DOHH2 (cell line): Measurements from ENCODE around the gene CAPZA2.
A peak's percentile ranks its signal among the peaks of the same experiment; 100 is the strongest.

Source experiments
- H3F3A ChIP-seq: fragments of 200-600 bp; sonication (generic), shearing (Covaris generic); 2 replicates; pipeline ENCODE4 v1.6.0; 2016; ENCODE audit warnings: antibody characterized with exemption, mild to moderate bottlenecking; ENCODE audit not compliant: control insufficient read depth, insufficient read depth
- H3K27ac ChIP-seq: fragments of 200-600 bp; sonication (generic); 2 replicates; pipeline ENCODE4 v1.5.1; 2014; ENCODE audit warnings: low read depth, mild to moderate bottlenecking, low read length, moderate library complexity
- H3K27me3 ChIP-seq: fragments of 200-600 bp; sonication (generic); 2 replicates; pipeline ENCODE4 v1.6.1; 2014; ENCODE audit warnings: mild to moderate bottlenecking, low read length, mixed read lengths; ENCODE audit not compliant: control insufficient read depth
- H3K36me3 ChIP-seq: fragments of 200-600 bp; sonication (generic); 2 replicates; pipeline ENCODE4 v1.6.1; 2014; ENCODE audit warnings: mild to moderate bottlenecking, low read length, moderate library complexity, mixed read lengths; ENCODE audit not compliant: control insufficient read depth
- H3K4me1 ChIP-seq: fragments of 200-600 bp; sonication (generic); 2 replicates; pipeline ENCODE4 v1.6.1; 2014; ENCODE audit warnings: mild to moderate bottlenecking, low read length, mixed read lengths; ENCODE audit not compliant: control insufficient read depth
- H3K4me2 ChIP-seq: fragments of 200-600 bp; sonication (generic); 2 replicates; pipeline ENCODE4 v1.6.0; 2014; ENCODE audit warnings: mild to moderate bottlenecking, low read length, moderate library complexity
- H3K4me3 ChIP-seq: fragments of 200-600 bp; sonication (generic); 2 replicates; pipeline ENCODE4 v1.5.1; 2014; ENCODE audit warnings: mild to moderate bottlenecking, low read length, mixed read lengths
- H3K79me2 ChIP-seq: fragments of 200-600 bp; sonication (generic); 2 replicates; pipeline ENCODE4 v1.6.1; 2014; ENCODE audit warnings: mild to moderate bottlenecking, low read length, mixed read lengths; ENCODE audit not compliant: control insufficient read depth
- H3K9me2 ChIP-seq: fragments of 200-600 bp; sonication (generic); replicated peaks from 2 replicates; pipeline ENCODE4 v1.6.1; 2014; ENCODE audit warnings: mild to moderate bottlenecking, low read length, mixed read lengths; ENCODE audit not compliant: control insufficient read depth
- H3K9me3 ChIP-seq: fragments of 200-600 bp; sonication (generic); 2 replicates; pipeline ENCODE4 v1.6.1; 2014; ENCODE audit warnings: antibody characterized with exemption, low read length, mixed read lengths; ENCODE audit not compliant: control insufficient read depth, insufficient read depth
- H4K20me1 ChIP-seq: fragments of 200-600 bp; sonication (generic); 2 replicates; pipeline ENCODE4 v1.6.0; 2014; ENCODE audit warnings: low read depth, mild to moderate bottlenecking, antibody characterized with exemption, low read length, moderate library complexity; ENCODE audit not compliant: control insufficient read depth, insufficient read depth
- CTCF ChIP-seq: fragments of 200-600 bp; sonication (generic); IDR thresholded peaks from one replicate; pipeline ENCODE4 v1.5.1; 2014; ENCODE audit warnings: antibody characterized with exemption, mild to moderate bottlenecking, low read depth, low read length; ENCODE audit not compliant: poor library complexity, severe bottlenecking
- EZH2phosphoT487 ChIP-seq: fragments of 200-600 bp; sonication (generic); IDR thresholded peaks from 2 replicates; pipeline ENCODE4 v1.6.1; 2017; ENCODE audit warnings: borderline replicate concordance, mild to moderate bottlenecking, antibody characterized with exemption, low read length, moderate library complexity, mixed read lengths

The CAPZA2 gene

GRCh38 chr7:116859323-116859722 is 3.1 kb upstream of the CAPZA2 start:
- no peaks in the 10 kb centered on the region for H3F3A ChIP-seq
- H3K9me2 ChIP-seq: no peaks in the 10 kb centered on the region
- H3K27me3 ChIP-seq: peaks cover 14% of the 10 kb centered on the region; the same call in 1 of the 2 replicates
- peaks cover 15% of the 10 kb centered on the region for H3K4me1 ChIP-seq
- peaks cover 20% of the 10 kb centered on the region for H3K79me2 ChIP-seq
- H3K9me3 ChIP-seq: no peaks in the 10 kb centered on the region
- H3K27ac ChIP-seq: no peak overlapping the region
- no peak overlapping the region for H3K4me3 ChIP-seq
- H3K4me2 ChIP-seq: no peak overlapping the region
- TF ChIP-seq EZH2phosphoT487 (no peak), CTCF (no peak)
- H3K36me3 ChIP-seq: peaks cover 3% of the 10 kb centered on the region; the same call in 1 of the 2 replicates
- H4K20me1 ChIP-seq: peaks cover 13% of the 10 kb centered on the region

GRCh38 chr7:116861717-116862116 is 670 bp upstream of the CAPZA2 start:
- Histone ChIP-seq H3K4me2 (peak overlapping the region; percentile 75), H4K20me1 (peaks cover 17% of the 10 kb centered on the region), H3K36me3 (peaks cover 7% of the 10 kb centered on the region; the same call in 1 of the 2 replicates), H3K4me1 (peaks cover 27% of the 10 kb centered on the region), H3K79me2 (peaks cover 43% of the 10 kb centered on the region), H3F3A (no peaks in the 10 kb centered on the region), H3K9me3 (no peaks in the 10 kb centered on the region), H3K9me2 (no peaks in the 10 kb centered on the region), H3K27ac (no peak overlapping the region), H3K27me3 (peaks cover 7% of the 10 kb centered on the region; the same call in 1 of the 2 replicates), H3K4me3 (peak overlapping the region; percentile 60)
- no peak for TF ChIP-seq CTCF
- no peak for TF ChIP-seq EZH2phosphoT487

GRCh38 chr7:116862951-116863670 is 724 bp downstream of the CAPZA2 start:
- Histone ChIP-seq H4K20me1 (peaks cover 17% of the 10 kb centered on the region), H3K79me2 (peaks cover 57% of the 10 kb centered on the region)

More at GRCh38 chr7:116862951-116863670, 724 bp downstream of the CAPZA2 start:
- H3K4me1 ChIP-seq: peaks cover 27% of the 10 kb centered on the region
- H3K36me3 ChIP-seq: peaks cover 10% of the 10 kb centered on the region; the same call in 1 of the 2 replicates
- peak overlapping the region; percentile 91 for H3K4me3 ChIP-seq
- H3K9me2 ChIP-seq: no peaks in the 10 kb centered on the region
- peak overlapping the region; percentile 59 for H3K27ac ChIP-seq
- H3K9me3 ChIP-seq: no peaks in the 10 kb centered on the region
- TF ChIP-seq CTCF (no peak), EZH2phosphoT487 (no peak)
- peak overlapping the region; percentile 89 for H3K4me2 ChIP-seq
- peaks cover 4% of the 10 kb centered on the region; the same call in 1 of the 2 replicates for H3K27me3 ChIP-seq
- H3F3A ChIP-seq: no peaks in the 10 kb centered on the region
